Kidney (tissue), 14 donors: ENCODE results near the gene ATP2C2. TPM values are rescaled to one million over a fixed set of nuclear protein-coding genes. Genes with fewer than 3 reads are reported as not detected.

Experiments used
- DNase-seq, 5 donors: peaks; one replicate each; pipeline ENCODE4 v3.0.0-alpha.2; 2013 to 2020
- FAIRE-seq: peaks from 2 replicates; lab custom pipeline; 2012; peaks lifted over from hg19 to GRCh38; lab: Jason Lieb, UNC
- H3K27ac ChIP-seq, 2 donors: one replicate each; pipeline ENCODE4 v1.7.0; 2013; ENCODE audit warnings: low read depth in 2 of 2, low read length in 2 of 2, inconsistent platforms in 1 of 2
- H3K27me3 ChIP-seq: one replicate; pipeline ENCODE4 v1.7.1; 2013; ENCODE audit warnings: low read length, inconsistent platforms; ENCODE audit not compliant: control insufficient read depth, insufficient read depth
- H3K36me3 ChIP-seq, 3 donors: one replicate each; pipeline versions ENCODE4 v1.7.0 to v1.7.1; 2013; ENCODE audit warnings: low read length in 3 of 3, control low read depth in 1 of 3, inconsistent platforms in 1 of 3; ENCODE audit not compliant: insufficient read depth in 3 of 3, control insufficient read depth in 2 of 3
- H3K4me1 ChIP-seq, 3 donors: one replicate each; pipeline versions ENCODE4 v1.7.0 to v1.7.1; 2013; ENCODE audit warnings: low read length in 3 of 3, inconsistent platforms in 1 of 3, low read depth in 1 of 3; ENCODE audit not compliant: control insufficient read depth in 2 of 3, insufficient read depth in 2 of 3
- H3K4me3 ChIP-seq, 3 donors: one replicate each; pipeline versions ENCODE4 v1.7.0 to v1.8.1; 2013; ENCODE audit warnings: low read length in 3 of 3, control low read depth in 1 of 3, inconsistent platforms in 1 of 3
- H3K9ac ChIP-seq, 3 donors: one replicate each; pipeline versions ENCODE4 v1.7.0 to v1.7.1; 2013; ENCODE audit warnings: low read length in 3 of 3, control low read depth in 1 of 3, inconsistent platforms in 1 of 3
- H3K9me3 ChIP-seq, 3 donors: one replicate each; pipeline versions ENCODE4 v1.7.0 to v1.7.1; 2013; ENCODE audit warnings: low read length in 3 of 3, control low read depth in 1 of 3, inconsistent platforms in 1 of 3; ENCODE audit not compliant: control insufficient read depth in 2 of 3, insufficient read depth in 1 of 3
- intact Hi-C: fragments of 100-400 bp; cut with DNase I; formaldehyde crosslinking; loops from one replicate; pipeline ENCODE4 v1.11.1; 2022
- polyA plus RNA-seq: library from polyadenylated mRNA; stranded (reverse); fragments of 350-450 nt; fragmentation: Illumina TruSeq; extraction: RNeasy Lipid Tissue Mini Kit (QIAGEN cat#74804); gene quantifications from one replicate; pipeline ENCODE4 v1.2.3, GENCODE V29; 2014; ENCODE audit warnings: low read depth, low replicate concordance; ENCODE audit not compliant: insufficient read depth
- total RNA-seq: library from RNA; stranded (reverse); fragmentation: NEBNext Ultra II Directional; extraction: Animal tissue kit (Norgen Biotek cat#: 25700); gene quantifications from one replicate; pipeline ENCODE4 v1.2.1, GENCODE V29; 2021
- TF ChIP-seq, protein P1 (sequence below): IDR thresholded peaks from 3 replicates; pipeline ENCODE4 v1.5.1; 2012; ENCODE audit warnings: mild to moderate bottlenecking, moderate library complexity, borderline replicate concordance; ENCODE audit not compliant: insufficient read depth; ENCODE audit errors: extremely low read depth
- donor health status: control.
- donor health status: control.
- donor health status: control.
- donor health status: control.
- donor health status: control.
- donor health status: DM: yes; HTN: yes; CAD: no.
- donor health status: Normal renal cell carcinoma (clear cell type).

ATP2C2 gene
- total and polyA plus RNA-seq, 2 donors from 2014 or later: 2.2 to 2.6 TPM

- H3K4me1 ChIP-seq: no peaks in the 10 kb centered on the region
- TF ChIP-seq, protein P1, sequence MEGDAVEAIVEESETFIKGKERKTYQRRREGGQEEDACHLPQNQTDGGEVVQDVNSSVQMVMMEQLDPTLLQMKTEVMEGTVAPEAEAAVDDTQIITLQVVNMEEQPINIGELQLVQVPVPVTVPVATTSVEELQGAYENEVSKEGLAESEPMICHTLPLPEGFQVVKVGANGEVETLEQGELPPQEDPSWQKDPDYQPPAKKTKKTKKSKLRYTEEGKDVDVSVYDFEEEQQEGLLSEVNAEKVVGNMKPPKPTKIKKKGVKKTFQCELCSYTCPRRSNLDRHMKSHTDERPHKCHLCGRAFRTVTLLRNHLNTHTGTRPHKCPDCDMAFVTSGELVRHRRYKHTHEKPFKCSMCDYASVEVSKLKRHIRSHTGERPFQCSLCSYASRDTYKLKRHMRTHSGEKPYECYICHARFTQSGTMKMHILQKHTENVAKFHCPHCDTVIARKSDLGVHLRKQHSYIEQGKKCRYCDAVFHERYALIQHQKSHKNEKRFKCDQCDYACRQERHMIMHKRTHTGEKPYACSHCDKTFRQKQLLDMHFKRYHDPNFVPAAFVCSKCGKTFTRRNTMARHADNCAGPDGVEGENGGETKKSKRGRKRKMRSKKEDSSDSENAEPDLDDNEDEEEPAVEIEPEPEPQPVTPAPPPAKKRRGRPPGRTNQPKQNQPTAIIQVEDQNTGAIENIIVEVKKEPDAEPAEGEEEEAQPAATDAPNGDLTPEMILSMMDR: no peak
- peak in 1 of 5 donors; percentile 39 for DNase-seq
- intact Hi-C loops: no loop called here
- H3K4me3 ChIP-seq: no peak overlapping the region
- FAIRE-seq: no peak
- H3K27ac ChIP-seq: no peak overlapping the region
- no peak overlapping the region for H3K9ac ChIP-seq
- H3K27me3 ChIP-seq: no peaks in the 10 kb centered on the region
- H3K36me3 ChIP-seq: peaks cover 0 to 4% (median 0%) of the 10 kb centered on the region in 3 donors
- H3K9me3 ChIP-seq: no peaks in the 10 kb centered on the region
These were observed 91.6 kb downstream of the ATP2C2 start for GRCh38 chr16:84459941-84460405.

DNA sequence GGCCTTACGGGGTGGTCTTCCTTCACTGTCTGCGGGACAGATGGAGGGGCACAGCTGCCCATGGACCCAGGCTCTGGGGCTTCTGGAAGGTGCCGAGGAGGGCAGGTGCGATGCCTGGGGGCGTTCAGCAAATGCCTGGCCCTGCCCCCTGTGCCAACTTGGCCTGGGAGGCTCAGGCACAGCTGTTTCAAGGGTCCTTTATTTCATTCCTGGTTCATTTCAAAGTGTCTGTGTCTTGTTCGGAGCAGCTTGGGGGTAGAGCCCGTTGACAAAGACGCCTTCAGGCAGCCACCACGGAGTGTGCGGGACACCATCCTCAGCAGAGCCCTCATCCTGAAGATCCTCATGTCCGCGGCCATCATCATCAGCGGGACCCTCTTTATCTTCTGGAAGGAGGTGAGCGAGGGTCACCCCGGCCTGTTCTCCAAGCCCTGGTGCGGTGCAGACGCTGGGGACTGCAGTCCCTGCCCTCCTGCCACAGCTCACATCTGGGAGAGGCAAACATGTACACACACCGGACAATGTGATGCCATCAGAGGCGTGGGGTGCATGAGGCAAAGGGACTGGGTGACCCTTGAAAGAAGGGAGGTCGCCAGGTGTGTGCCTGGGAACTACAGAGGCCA is 92.2 kb downstream of the ATP2C2 start:
- Histone ChIP-seq H3K27ac (no peak overlapping the region), H3K4me1 (no peaks in the 10 kb centered on the region), H3K9me3 (no peaks in the 10 kb centered on the region), H3K27me3 (no peaks in the 10 kb centered on the region), H3K4me3 (no peak overlapping the region), H3K36me3 (peaks cover 0 to 4% (median 0%) of the 10 kb centered on the region in 3 donors), H3K9ac (no peak overlapping the region)
- TF ChIP-seq, protein P1: no peak
- DNase-seq (peak in 1 of 5 donors; percentile 18), FAIRE-seq (no peak)
- intact Hi-C loops: no loop called here

DNA sequence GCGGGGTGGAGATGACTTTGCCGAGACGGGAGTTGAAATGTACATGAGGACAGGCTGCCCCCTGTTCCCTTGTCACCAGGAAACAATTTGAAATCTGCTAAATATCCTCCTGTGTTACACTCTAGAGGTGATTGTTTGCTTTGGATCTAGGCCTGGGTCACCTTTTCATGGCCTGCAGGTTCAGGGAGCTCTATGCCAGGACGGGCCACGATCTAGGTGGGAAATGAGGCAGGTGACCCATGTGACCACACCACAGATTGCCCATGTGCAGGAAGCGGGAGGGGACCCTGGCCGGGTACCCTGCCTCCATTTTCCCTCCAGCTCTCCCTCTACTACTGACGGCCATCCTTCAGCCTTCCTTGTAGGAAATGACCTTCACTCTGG is 92.7 kb downstream of the ATP2C2 start:
- no peak overlapping the region for H3K4me3 ChIP-seq
- DNase-seq: peak in 1 of 5 donors; percentile 14
- H3K27ac ChIP-seq: no peak overlapping the region
- TF ChIP-seq, protein P1: no peak
- no peak overlapping the region for H3K9ac ChIP-seq
- no peaks in the 10 kb centered on the region for H3K9me3 ChIP-seq
- no peaks in the 10 kb centered on the region for H3K27me3 ChIP-seq
- no peak for FAIRE-seq
- H3K4me1 ChIP-seq: no peaks in the 10 kb centered on the region
- peaks cover 0 to 4% (median 0%) of the 10 kb centered on the region in 3 donors for H3K36me3 ChIP-seq
- intact Hi-C loops: no loop called here
